ENCODE measurements around the gene CFAP119.

Gene CFAP119

GRCh38 chr16:30710971-30711370 is 50.9 kb downstream of the CFAP119 start:
- DNase-seq (ENCODE audit: low read depth), result peak; percentile 40
